Liver (tissue), 9 donors: Measurements from ENCODE around the gene ARHGAP27. TPM values are rescaled to one million over a fixed set of nuclear protein-coding genes. Genes with fewer than 3 reads are reported as not detected.

Source experiments
- DNase-seq: peaks from one replicate; pipeline ENCODE4 v3.0.0-alpha.2; 2017; ENCODE audit warnings: low spot score
- H3K27ac ChIP-seq, 2 donors: one replicate each; pipeline ENCODE4 v1.7.0; 2013; ENCODE audit warnings: inconsistent platforms in 2 of 2, low read length in 2 of 2, control low read depth in 1 of 2, low read depth in 1 of 2, mild to moderate bottlenecking in 1 of 2
- H3K27me3 ChIP-seq, 4 donors: one replicate each; pipeline versions ENCODE4 v1.6.1 to v1.7.0; 2013; ENCODE audit warnings: low read length in 3 of 4, inconsistent platforms in 1 of 4, mild to moderate bottlenecking in 1 of 4, moderate library complexity in 1 of 4; ENCODE audit not compliant: control insufficient read depth in 4 of 4, insufficient read depth in 4 of 4
- H3K36me3 ChIP-seq, 4 donors: one replicate each; pipeline versions ENCODE4 v1.6.1 to v1.7.0; 2013; ENCODE audit warnings: low read length in 3 of 4, mild to moderate bottlenecking in 3 of 4, low read depth in 1 of 4, moderate library complexity in 1 of 4; ENCODE audit not compliant: control insufficient read depth in 4 of 4, insufficient read depth in 3 of 4
- H3K4me1 ChIP-seq, 4 donors: one replicate each; pipeline versions ENCODE4 v1.6.1 to v1.7.0; 2013; ENCODE audit warnings: low read length in 3 of 4, mild to moderate bottlenecking in 3 of 4, moderate library complexity in 1 of 4; ENCODE audit not compliant: control insufficient read depth in 4 of 4, insufficient read depth in 4 of 4
- H3K4me3 ChIP-seq, 3 donors: one replicate each; pipeline versions ENCODE4 v1.6.1 to v1.7.0; 2013; ENCODE audit warnings: low read length in 3 of 3, control low read depth in 1 of 3, low read depth in 1 of 3, mild to moderate bottlenecking in 1 of 3
- H3K9ac ChIP-seq, 2 donors: one replicate each; pipeline ENCODE4 v1.7.0; 2013; ENCODE audit warnings: low read length in 2 of 2, mild to moderate bottlenecking in 2 of 2, moderate library complexity in 2 of 2, control low read depth in 1 of 2, low read depth in 1 of 2
- H3K9me3 ChIP-seq, 4 donors: one replicate each; pipeline versions ENCODE4 v1.6.1 to v1.7.0; 2013; ENCODE audit warnings: low read length in 3 of 4; ENCODE audit not compliant: control insufficient read depth in 4 of 4
- CTCF ChIP-seq: fragments of 150-350 bp; IDR thresholded peaks from 2 replicates; pipeline ENCODE4 v1.5.1; 2017; ENCODE audit warnings: improper control_type of control experiment, low read depth, low read length; ENCODE audit not compliant: missing input control
- EGR1 ChIP-seq, 2 donors: IDR thresholded peaks; 2 replicates each; pipeline ENCODE4 v1.6.1; 2016 to 2018; ENCODE audit warnings: antibody characterized with exemption in 2 of 2, low read depth in 2 of 2
- FOXA2 ChIP-seq: IDR thresholded peaks from 2 replicates; pipeline ENCODE4 v1.6.1; 2016; ENCODE audit warnings: antibody characterized with exemption
- GABPA ChIP-seq, 2 donors: IDR thresholded peaks in 1 of 2; conservative IDR thresholded peaks in 1 of 2; 2 replicates each; pipeline ENCODE4 v1.6.1; 2016; ENCODE audit warnings: antibody characterized with exemption in 2 of 2, mild to moderate bottlenecking in 1 of 2, moderate library complexity in 1 of 2
- HNF4A ChIP-seq, 2 donors: conservative IDR thresholded peaks; 2 replicates each; pipeline ENCODE4 v1.6.1; 2016; ENCODE audit warnings: antibody characterized with exemption in 2 of 2, mild to moderate bottlenecking in 2 of 2
- MAX ChIP-seq: IDR thresholded peaks from 2 replicates; pipeline ENCODE4 v1.6.1; 2016; ENCODE audit warnings: antibody characterized with exemption
- NR2F2 ChIP-seq: IDR thresholded peaks from 2 replicates; pipeline ENCODE4 v1.6.1; 2016; ENCODE audit warnings: antibody characterized with exemption
- RAD21 ChIP-seq, 2 donors: IDR thresholded peaks; 2 replicates each; pipeline ENCODE4 v1.6.1; 2016; ENCODE audit warnings: antibody characterized with exemption in 2 of 2, mild to moderate bottlenecking in 2 of 2
- RXRA ChIP-seq, 2 donors: IDR thresholded peaks; 2 replicates each; pipeline ENCODE4 v1.6.1; 2017 to 2018; ENCODE audit warnings: antibody characterized with exemption in 2 of 2, mild to moderate bottlenecking in 1 of 2
- SP1 ChIP-seq: IDR thresholded peaks from 2 replicates; pipeline ENCODE4 v1.6.1; 2018; ENCODE audit warnings: antibody characterized with exemption, mild to moderate bottlenecking
- TAF1 ChIP-seq: conservative IDR thresholded peaks from 2 replicates; pipeline ENCODE4 v1.6.1; 2016; ENCODE audit warnings: antibody characterized with exemption, mild to moderate bottlenecking
- YY1 ChIP-seq: IDR thresholded peaks from 2 replicates; pipeline ENCODE4 v1.6.1; 2016; ENCODE audit warnings: antibody characterized with exemption, mild to moderate bottlenecking
- WGBS: extraction: QIAGEN DNeasy Blood & Tissue Kit; methylation state at CpG from one replicate; pipeline ENCODE4 v1.1.7; 2013; 5-methylcytosine and 5-hydroxymethylcytosine counted together
- polyA plus RNA-seq, 2 donors: library from polyadenylated mRNA; stranded (reverse) in 1 of 2; unstranded in 1 of 2; fragments of 200-250 nt in 1 of 2; fragments of >200 nt in 1 of 2; fragmentation: Nextera tagmentation in 1 of 2; extraction: Ambion mirVana in 1 of 2; gene quantifications; one replicate each; pipeline versions ENCODE4 v1.2.1 to v1.2.3, GENCODE V29; 2013 to 2015
- total RNA-seq, 2 donors: library from RNA; depleted of rRNA; stranded (reverse); fragments of >200 nt; gene quantifications; one replicate each; pipeline ENCODE4 v1.2.3, GENCODE V29; 2014
- TF ChIP-seq, protein P1 (sequence below): IDR thresholded peaks from 2 replicates; pipeline ENCODE4 v1.6.1; 2016; ENCODE audit warnings: antibody characterized with exemption
- TF ChIP-seq, protein P2 (sequence below): IDR thresholded peaks from 2 replicates; pipeline ENCODE4 v1.6.1; 2016; ENCODE audit warnings: antibody characterized with exemption, mild to moderate bottlenecking
- donor health status: healthy.
- donor health status: healthy.
- donor health status: healthy.
- donor health status: healthy.
- donor health status: healthy.

Gene ARHGAP27
- total and polyA plus RNA-seq, 4 donors = 1.8 to 10.9 (median 7.8) TPM

DNA sequence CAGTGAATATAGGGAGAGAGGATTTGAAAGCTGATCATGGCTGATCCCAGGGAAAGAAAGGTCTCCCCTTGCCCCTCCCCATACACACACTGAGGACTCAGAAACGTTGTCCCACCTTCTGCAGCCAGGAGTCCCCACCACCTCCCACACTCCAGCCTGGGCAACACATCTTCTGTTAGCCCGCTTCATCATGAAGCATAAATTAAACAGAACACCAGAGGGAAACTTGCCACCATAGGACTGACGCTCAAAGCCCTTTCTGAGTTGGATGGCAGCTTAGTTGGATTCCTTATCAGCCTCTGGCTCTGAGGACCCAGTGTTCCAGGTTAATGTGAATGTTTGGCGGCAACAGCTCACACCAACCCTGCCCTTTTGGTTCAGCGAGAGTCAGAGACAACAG is 33.9 kb downstream of the ARHGAP27 start (continued):
- TF ChIP-seq YY1 (no peak), CTCF (no peak), GABPA (IDR thresholded peaks at IDR 0.05 in 1 of 2, conservative IDR thresholded peaks at IDR 0.05 in 1 of 2) (no peak), NR2F2 (no peak)

DNA sequence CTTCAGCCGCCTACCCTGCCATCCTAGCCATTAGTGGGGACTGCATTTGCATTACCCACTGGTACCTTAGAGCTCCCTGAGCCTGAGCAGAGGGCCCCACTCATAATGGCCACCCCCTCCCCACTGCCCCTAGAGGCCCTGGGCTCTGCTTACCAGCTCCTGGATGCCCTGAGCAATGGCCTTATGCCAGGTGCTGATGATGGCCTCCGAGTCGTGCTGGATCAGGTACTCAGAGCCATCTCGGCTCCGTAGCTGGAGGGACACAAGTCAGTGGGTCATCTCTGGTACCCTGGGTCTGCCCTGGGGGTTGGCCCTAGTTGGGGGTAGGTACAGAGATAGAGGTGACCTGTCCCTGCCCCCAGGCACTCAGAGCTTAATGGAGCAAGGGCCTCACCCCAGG is 34.9 kb downstream of the ARHGAP27 start:
- Histone ChIP-seq H3K4me1 (peaks cover 0 to 8% (median 5%) of the 10 kb centered on the region in 4 donors), H3K4me3 (no peak overlapping the region), H3K27me3 (no peaks in the 10 kb centered on the region), H3K9ac (no peak overlapping the region), H3K9me3 (no peaks in the 10 kb centered on the region), H3K27ac (no peak overlapping the region), H3K36me3 (peaks cover 0 to 4% (median 4%) of the 10 kb centered on the region in 4 donors)
- DNase-seq = no peak
- TF ChIP-seq SP1 = no peak
- TF ChIP-seq FOXA2 = no peak
- TF ChIP-seq, protein P1, sequence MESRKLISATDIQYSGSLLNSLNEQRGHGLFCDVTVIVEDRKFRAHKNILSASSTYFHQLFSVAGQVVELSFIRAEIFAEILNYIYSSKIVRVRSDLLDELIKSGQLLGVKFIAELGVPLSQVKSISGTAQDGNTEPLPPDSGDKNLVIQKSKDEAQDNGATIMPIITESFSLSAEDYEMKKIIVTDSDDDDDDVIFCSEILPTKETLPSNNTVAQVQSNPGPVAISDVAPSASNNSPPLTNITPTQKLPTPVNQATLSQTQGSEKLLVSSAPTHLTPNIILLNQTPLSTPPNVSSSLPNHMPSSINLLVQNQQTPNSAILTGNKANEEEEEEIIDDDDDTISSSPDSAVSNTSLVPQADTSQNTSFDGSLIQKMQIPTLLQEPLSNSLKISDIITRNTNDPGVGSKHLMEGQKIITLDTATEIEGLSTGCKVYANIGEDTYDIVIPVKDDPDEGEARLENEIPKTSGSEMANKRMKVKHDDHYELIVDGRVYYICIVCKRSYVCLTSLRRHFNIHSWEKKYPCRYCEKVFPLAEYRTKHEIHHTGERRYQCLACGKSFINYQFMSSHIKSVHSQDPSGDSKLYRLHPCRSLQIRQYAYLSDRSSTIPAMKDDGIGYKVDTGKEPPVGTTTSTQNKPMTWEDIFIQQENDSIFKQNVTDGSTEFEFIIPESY = no peak
- no peak for TF ChIP-seq EGR1 (IDR thresholded peaks at IDR 0.05; ENCODE audit: low read depth in 2 of 2)
- TF ChIP-seq NR2F2 = no peak
- no peak for TF ChIP-seq RXRA (IDR thresholded peaks at IDR 0.05)
- TF ChIP-seq, protein P2, sequence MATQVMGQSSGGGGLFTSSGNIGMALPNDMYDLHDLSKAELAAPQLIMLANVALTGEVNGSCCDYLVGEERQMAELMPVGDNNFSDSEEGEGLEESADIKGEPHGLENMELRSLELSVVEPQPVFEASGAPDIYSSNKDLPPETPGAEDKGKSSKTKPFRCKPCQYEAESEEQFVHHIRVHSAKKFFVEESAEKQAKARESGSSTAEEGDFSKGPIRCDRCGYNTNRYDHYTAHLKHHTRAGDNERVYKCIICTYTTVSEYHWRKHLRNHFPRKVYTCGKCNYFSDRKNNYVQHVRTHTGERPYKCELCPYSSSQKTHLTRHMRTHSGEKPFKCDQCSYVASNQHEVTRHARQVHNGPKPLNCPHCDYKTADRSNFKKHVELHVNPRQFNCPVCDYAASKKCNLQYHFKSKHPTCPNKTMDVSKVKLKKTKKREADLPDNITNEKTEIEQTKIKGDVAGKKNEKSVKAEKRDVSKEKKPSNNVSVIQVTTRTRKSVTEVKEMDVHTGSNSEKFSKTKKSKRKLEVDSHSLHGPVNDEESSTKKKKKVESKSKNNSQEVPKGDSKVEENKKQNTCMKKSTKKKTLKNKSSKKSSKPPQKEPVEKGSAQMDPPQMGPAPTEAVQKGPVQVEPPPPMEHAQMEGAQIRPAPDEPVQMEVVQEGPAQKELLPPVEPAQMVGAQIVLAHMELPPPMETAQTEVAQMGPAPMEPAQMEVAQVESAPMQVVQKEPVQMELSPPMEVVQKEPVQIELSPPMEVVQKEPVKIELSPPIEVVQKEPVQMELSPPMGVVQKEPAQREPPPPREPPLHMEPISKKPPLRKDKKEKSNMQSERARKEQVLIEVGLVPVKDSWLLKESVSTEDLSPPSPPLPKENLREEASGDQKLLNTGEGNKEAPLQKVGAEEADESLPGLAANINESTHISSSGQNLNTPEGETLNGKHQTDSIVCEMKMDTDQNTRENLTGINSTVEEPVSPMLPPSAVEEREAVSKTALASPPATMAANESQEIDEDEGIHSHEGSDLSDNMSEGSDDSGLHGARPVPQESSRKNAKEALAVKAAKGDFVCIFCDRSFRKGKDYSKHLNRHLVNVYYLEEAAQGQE = no peak
- no peak for TF ChIP-seq TAF1
- TF ChIP-seq RAD21 (IDR thresholded peaks at IDR 0.05) = no peak
- no peak for TF ChIP-seq MAX
- no peak for TF ChIP-seq HNF4A (conservative IDR thresholded peaks at IDR 0.05)
- TF ChIP-seq CTCF = no peak
- TF ChIP-seq YY1 = no peak
- WGBS = 95% methylated on average over 5 of the region's 5 CpGs
